ENCODE measurements around the gene TYW1B.
A peak's percentile ranks its signal among the peaks of the same experiment; 100 is the strongest.
"Not testable (repeated sequence)": the region's sequence is repeated elsewhere in the genome, so short reads cannot be mapped to it uniquely, and the experiment has no call there.

Gene TYW1B

GRCh38 chr7:72544531-72544930 is 283.5 kb downstream of the TYW1B start:
- not testable (repeated sequence) for DNase-seq

GRCh38 chr7:72540923-72541322 is 287.1 kb downstream of the TYW1B start:
- no peak for DNase-seq

- no peak for DNase-seq
Observed at GRCh38 chr7:72540106-72540611, 287.8 kb downstream of the TYW1B start.

- no peak for DNase-seq
Observed at GRCh38 chr7:72539702-72540101, 288.3 kb downstream of the TYW1B start.

GRCh38 chr7:72538856-72539255 is 289.1 kb downstream of the TYW1B start:
- peak; percentile 4 for DNase-seq

GRCh38 chr7:72538147-72538546 is 289.9 kb downstream of the TYW1B start:
- DNase-seq: no peak

- peak; percentile 63 for DNase-seq
Observed at GRCh38 chr7:72536038-72536437, 292.0 kb downstream of the TYW1B start.

GRCh38 chr7:72531048-72531447 is 297.0 kb downstream of the TYW1B start:
- not testable (repeated sequence) for DNase-seq

Measured in fibroblast of skin of back (primary cell).